Endothelial cell (in vitro differentiated cells): Measurements from ENCODE around the gene CACNA1A. TPM values are rescaled to one million over a fixed set of nuclear protein-coding genes. Genes with fewer than 3 reads are reported as not detected.

Source experiments
- DNase-seq: peaks from one replicate; pipeline ENCODE4 v3.0.0; 2021; ENCODE audit warnings: low spot score
- H3K27ac Mint-ChIP-seq: one replicate; pipeline ENCODE4 v1.8.0; 2021; ENCODE audit warnings: mixed read lengths, inconsistent platforms; ENCODE audit not compliant: unreplicated experiment
- H3K27me3 Mint-ChIP-seq: one replicate; pipeline ENCODE4 v1.8.0; 2021; ENCODE audit warnings: mild to moderate bottlenecking, moderate library complexity, mixed read lengths, inconsistent platforms; ENCODE audit not compliant: unreplicated experiment
- H3K36me3 Mint-ChIP-seq: one replicate; pipeline ENCODE4 v1.8.0; 2021; ENCODE audit warnings: mild to moderate bottlenecking, low read depth, mixed read lengths, inconsistent platforms; ENCODE audit not compliant: unreplicated experiment
- H3K4me1 Mint-ChIP-seq: one replicate; pipeline ENCODE4 v1.8.0; 2021; ENCODE audit warnings: mild to moderate bottlenecking, mixed read lengths, inconsistent platforms; ENCODE audit not compliant: unreplicated experiment
- H3K4me3 Mint-ChIP-seq: one replicate; pipeline ENCODE4 v1.8.0; 2021; ENCODE audit warnings: mild to moderate bottlenecking, mixed read lengths, inconsistent platforms; ENCODE audit not compliant: unreplicated experiment
- H3K9me3 Mint-ChIP-seq: one replicate; pipeline ENCODE4 v1.8.0; 2021; ENCODE audit warnings: mixed read lengths, inconsistent platforms; ENCODE audit not compliant: unreplicated experiment
- CTCF ChIP-seq: fragments of 200-600 bp; sonication (generic); IDR thresholded peaks from one replicate; pipeline ENCODE4 v1.5.0; 2021; ENCODE audit warnings: antibody characterized with exemption; ENCODE audit not compliant: unreplicated experiment
- total RNA-seq: library from RNA; stranded (reverse); fragmentation: NEBNext Ultra II Directional; extraction: Animal tissue kit (Norgen Biotek cat#: 25700); gene quantifications from one replicate; pipeline ENCODE4 v1.2.1, GENCODE V29; 2021; ENCODE audit not compliant: unreplicated experiment

The CACNA1A gene
- total RNA-seq, 1 donor from 2014 or later: 9.0 TPM

- H3K27me3 Mint-ChIP-seq: peaks cover 4% of the 10 kb centered on the region
- no peak for TF ChIP-seq CTCF
- no peak overlapping the region for H3K4me3 Mint-ChIP-seq
- no peak overlapping the region for H3K27ac Mint-ChIP-seq
- H3K9me3 Mint-ChIP-seq: no peaks in the 10 kb centered on the region
- no peak for DNase-seq
- no peaks in the 10 kb centered on the region for H3K36me3 Mint-ChIP-seq
- H3K4me1 Mint-ChIP-seq: no peaks in the 10 kb centered on the region
Observed at GRCh38 chr19:13303381-13304129, 202.7 kb downstream of the CACNA1A start.

DNA sequence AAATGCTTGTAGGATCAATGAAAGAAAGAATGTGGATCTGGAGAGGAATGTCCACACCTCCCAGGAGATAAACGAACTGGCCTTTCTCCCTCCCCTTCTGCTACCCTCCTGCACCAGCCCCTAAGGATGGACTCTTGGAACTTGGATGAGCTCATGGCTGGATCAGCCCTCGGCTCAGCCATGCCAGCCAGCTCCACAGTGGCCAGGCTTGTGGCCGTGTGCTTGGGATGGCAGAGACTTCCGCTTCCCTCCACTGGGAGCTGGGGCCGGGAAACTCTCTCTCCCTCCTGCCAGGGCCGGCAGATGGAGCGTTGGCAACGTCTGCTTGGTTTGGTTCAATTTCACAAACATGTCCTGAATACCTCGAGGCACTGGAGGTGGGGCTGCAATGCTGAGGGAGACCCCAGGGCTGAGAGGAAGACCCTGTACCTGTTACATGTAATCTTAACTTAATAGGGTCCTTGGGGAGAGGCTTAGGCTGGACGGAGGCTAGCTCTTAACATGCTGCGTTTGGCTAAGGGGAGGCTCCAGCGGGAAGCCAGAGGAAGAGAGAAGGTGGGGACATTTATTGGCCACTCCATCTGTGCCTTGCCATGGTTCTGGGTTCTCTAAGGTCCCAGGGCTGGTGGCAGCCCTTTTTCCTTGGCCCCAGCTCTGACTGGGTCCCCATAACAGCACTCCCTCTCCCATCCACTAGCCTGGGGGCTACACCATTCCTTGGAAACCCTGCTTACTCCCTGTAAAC, 203.6 kb downstream of the CACNA1A start:
- no peaks in the 10 kb centered on the region for H3K9me3 Mint-ChIP-seq
- TF ChIP-seq CTCF: no peak
- no peak overlapping the region for H3K4me3 Mint-ChIP-seq
- no peak for DNase-seq
- no peaks in the 10 kb centered on the region for H3K36me3 Mint-ChIP-seq
- no peaks in the 10 kb centered on the region for H3K4me1 Mint-ChIP-seq
- H3K27ac Mint-ChIP-seq: no peak overlapping the region
- H3K27me3 Mint-ChIP-seq: peaks cover 4% of the 10 kb centered on the region

- Mint-ChIP-seq H3K27ac (no peak overlapping the region), H3K4me1 (no peaks in the 10 kb centered on the region), H3K4me3 (no peak overlapping the region), H3K9me3 (no peaks in the 10 kb centered on the region), H3K27me3 (peaks cover 2% of the 10 kb centered on the region), H3K36me3 (no peaks in the 10 kb centered on the region)
- no peak for DNase-seq
- TF ChIP-seq CTCF: no peak
Observed at GRCh38 chr19:13301627-13302334, 204.5 kb downstream of the CACNA1A start.

GRCh38 chr19:13300421-13301030, 205.8 kb downstream of the CACNA1A start:
- H3K27ac Mint-ChIP-seq: no peak overlapping the region
- H3K27me3 Mint-ChIP-seq: peaks cover 2% of the 10 kb centered on the region
- H3K9me3 Mint-ChIP-seq: no peaks in the 10 kb centered on the region
- TF ChIP-seq CTCF: no peak
- no peaks in the 10 kb centered on the region for H3K36me3 Mint-ChIP-seq
- DNase-seq: no peak
- H3K4me1 Mint-ChIP-seq: no peaks in the 10 kb centered on the region
- no peak overlapping the region for H3K4me3 Mint-ChIP-seq
